H54 (cell line): ENCODE results near the gene CCDC149.

Source experiments
- DNase-seq: peaks from one replicate; pipeline ENCODE4 v3.0.0; 2011; ENCODE audit warnings: low spot score, mixed read lengths; ENCODE audit not compliant: insufficient read length
- FAIRE-seq: peaks from 3 replicates; lab custom pipeline; 2011; peaks lifted over from hg19 to GRCh38; lab: Jason Lieb, UNC
- POLR2A ChIP-seq: IDR thresholded peaks from 2 replicates; pipeline ENCODE4 v1.6.1; 2011; ENCODE audit warnings: low read depth, mild to moderate bottlenecking, low read length

The CCDC149 gene

GRCh38 chr4:24805566-24805965, 107.3 kb downstream of the CCDC149 start:
- FAIRE-seq, result no peak
- DNase-seq, result no peak
- TF ChIP-seq POLR2A, result no peak

DNA sequence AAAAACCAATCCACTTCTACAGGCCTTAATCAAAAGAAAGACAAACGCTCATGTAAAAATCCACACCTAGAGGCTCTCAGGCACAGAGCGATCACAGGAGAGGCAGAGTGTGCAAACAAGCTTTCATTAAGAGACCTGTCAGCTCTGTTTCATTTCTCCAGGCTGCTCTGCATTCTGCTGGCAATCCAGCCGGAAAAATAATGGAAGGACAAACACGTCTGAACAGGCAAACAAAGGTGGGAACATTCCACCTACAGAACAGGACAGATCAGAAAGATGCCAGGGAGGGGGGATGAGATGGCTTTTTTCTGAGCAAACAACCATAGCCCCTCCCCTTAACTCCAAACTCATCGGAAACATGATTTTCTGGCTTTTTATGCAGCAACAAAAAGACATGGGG, 107.8 kb downstream of the CCDC149 start:
- FAIRE-seq (no peak), DNase-seq (no peak)
- no peak for TF ChIP-seq POLR2A

- DNase-seq (no peak), FAIRE-seq (no peak)
- TF ChIP-seq POLR2A, result no peak
Observed at GRCh38 chr4:24802648-24803047, 110.2 kb downstream of the CCDC149 start.

- TF ChIP-seq POLR2A, result no peak
- DNase-seq (no peak), FAIRE-seq (no peak)
Observed at GRCh38 chr4:24801136-24801855, 111.5 kb downstream of the CCDC149 start.

- FAIRE-seq, result no peak
- no peak for TF ChIP-seq POLR2A
- DNase-seq, result no peak
Observed at GRCh38 chr4:24800325-24800895, 112.4 kb downstream of the CCDC149 start.

DNA sequence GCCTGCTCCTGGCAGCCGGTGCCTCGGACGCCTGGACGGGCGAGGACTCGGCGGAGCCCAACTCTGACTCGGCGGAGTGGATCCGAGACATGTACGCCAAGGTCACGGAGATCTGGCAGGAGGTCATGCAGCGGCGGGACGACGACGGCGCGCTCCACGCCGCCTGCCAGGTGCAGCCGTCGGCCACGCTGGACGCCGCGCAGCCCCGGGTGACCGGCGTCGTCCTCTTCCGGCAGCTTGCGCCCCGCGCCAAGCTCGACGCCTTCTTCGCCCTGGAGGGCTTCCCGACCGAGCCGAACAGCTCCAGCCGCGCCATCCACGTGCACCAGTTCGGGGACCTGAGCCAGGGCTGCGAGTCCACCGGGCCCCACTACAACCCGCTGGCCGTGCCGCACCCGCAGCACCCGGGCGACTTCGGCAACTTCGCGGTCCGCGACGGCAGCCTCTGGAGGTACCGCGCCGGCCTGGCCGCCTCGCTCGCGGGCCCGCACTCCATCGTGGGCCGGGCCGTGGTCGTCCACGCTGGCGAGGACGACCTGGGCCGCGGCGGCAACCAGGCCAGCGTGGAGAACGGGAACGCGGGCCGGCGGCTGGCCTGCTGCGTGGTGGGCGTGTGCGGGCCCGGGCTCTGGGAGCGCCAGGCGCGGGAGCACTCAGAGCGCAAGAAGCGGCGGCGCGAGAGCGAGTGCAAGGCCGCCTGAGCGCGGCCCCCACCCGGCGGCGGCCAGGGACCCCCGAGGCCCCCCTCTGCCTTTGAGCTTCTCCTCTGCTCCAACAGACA, 113.1 kb downstream of the CCDC149 start:
- no peak for FAIRE-seq
- TF ChIP-seq POLR2A, result no peak

GRCh38 chr4:24799196-24799543, 113.7 kb downstream of the CCDC149 start:
- TF ChIP-seq POLR2A, result no peak
- FAIRE-seq (no peak), DNase-seq (no peak)

More for the DNA sequence above, 113.1 kb downstream of the CCDC149 start:
- DNase-seq, result no peak

GRCh38 chr4:24798036-24798610, 114.7 kb downstream of the CCDC149 start:
- FAIRE-seq (no peak), DNase-seq (no peak)
- no peak for TF ChIP-seq POLR2A

- DNase-seq, result no peak
- no peak for FAIRE-seq
- TF ChIP-seq POLR2A, result no peak
Observed at GRCh38 chr4:24796620-24797019, 116.2 kb downstream of the CCDC149 start.

DNA sequence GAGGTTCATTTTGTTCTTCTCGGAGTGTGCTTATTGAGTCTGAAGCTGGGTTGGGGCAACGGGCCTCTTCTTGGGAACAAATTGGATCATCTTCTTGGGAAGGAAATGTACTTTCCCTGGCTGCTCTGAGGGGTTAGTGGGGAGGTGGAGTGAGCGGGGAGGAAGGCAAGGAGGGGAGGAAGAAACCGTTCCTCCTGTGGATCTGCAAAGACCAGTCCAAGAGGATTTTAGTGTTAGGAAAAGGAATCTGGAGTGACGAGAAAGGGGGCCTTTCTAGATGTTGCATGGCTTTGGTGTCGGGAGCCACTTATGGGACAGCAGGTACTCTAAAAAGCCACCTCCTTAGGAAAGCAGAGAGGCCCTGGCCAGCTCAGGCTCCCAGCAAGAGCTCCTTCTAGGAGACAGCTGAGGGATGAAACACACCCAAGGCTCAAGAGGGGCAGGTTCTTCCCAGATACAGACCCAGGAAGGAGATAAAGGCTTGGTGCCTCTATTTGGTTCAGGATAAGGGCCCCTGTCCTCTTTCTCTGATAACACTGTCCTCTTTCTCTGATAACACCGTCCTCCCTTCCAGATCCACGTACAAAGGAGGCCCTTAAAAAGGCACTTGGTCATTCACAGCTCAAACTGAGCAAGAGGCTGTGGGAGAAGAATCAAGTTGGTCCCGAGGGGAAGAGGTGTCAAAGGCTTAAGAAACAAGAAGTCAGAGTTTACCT, 117.0 kb downstream of the CCDC149 start:
- no peak for DNase-seq
- TF ChIP-seq POLR2A, result no peak
- FAIRE-seq, result no peak

- DNase-seq (peak; percentile 78), FAIRE-seq (no peak)
- peak; percentile 67 for TF ChIP-seq POLR2A
Observed at GRCh38 chr4:24794916-24795665, 117.8 kb downstream of the CCDC149 start, which contains the start of gene SOD3. TSS of gene SOD3 (plus strand) at chr4:24795573. CDS start at chr4:24799522, 3,949 bp downstream.

DNA sequence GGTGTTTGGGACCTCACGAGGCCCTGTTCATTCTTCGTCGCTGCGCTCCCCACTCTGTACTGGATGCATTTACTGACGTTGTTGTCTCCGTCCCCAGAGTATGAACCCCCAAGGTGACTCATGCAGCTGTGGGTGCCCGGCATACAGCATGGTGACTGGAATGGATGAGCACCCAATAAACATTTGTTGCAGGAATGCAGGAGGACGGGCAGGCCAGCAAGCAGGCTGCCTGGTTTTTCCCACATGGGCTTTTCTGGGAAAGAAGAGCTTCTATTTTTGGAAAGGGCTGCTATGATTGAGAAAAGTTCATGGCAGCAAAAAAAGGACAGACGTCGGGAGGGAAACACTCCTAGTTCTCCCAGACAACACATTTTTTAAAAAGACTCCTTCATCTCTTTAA, 118.4 kb downstream of the CCDC149 start:
- DNase-seq (no peak), FAIRE-seq (no peak)
- TF ChIP-seq POLR2A, result 0 out of 2 replicates have a peak, but pooled peaks have one; percentile 16

DNA sequence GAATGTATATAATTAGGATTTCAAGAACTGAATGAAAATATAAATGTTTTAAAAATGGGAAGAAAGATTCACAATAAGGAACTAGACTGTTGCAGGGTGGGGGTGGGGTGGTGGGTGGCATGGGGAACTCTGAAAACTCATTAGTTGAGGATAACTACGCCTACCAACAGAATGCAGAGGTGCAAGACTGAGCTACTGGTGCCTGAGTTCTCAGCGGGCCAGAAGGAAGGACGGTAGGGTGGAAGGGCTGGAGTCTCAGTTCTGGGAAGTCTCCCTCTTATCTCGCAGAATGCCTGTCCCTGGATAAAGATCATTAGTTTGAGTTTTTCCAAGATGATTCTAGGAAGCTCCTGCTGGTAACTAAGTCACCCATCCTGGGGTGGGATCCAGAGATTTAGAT, 118.8 kb downstream of the CCDC149 start:
- FAIRE-seq (no peak), DNase-seq (no peak)
- TF ChIP-seq POLR2A, result no peak
